DMS153 (cell line): ENCODE results near the gene PSME3.

Experiments used
- DNase-seq: peaks from one replicate; lab custom pipeline; 2025; lab: John Stamatoyannopoulos, UW

The PSME3 gene

DNA sequence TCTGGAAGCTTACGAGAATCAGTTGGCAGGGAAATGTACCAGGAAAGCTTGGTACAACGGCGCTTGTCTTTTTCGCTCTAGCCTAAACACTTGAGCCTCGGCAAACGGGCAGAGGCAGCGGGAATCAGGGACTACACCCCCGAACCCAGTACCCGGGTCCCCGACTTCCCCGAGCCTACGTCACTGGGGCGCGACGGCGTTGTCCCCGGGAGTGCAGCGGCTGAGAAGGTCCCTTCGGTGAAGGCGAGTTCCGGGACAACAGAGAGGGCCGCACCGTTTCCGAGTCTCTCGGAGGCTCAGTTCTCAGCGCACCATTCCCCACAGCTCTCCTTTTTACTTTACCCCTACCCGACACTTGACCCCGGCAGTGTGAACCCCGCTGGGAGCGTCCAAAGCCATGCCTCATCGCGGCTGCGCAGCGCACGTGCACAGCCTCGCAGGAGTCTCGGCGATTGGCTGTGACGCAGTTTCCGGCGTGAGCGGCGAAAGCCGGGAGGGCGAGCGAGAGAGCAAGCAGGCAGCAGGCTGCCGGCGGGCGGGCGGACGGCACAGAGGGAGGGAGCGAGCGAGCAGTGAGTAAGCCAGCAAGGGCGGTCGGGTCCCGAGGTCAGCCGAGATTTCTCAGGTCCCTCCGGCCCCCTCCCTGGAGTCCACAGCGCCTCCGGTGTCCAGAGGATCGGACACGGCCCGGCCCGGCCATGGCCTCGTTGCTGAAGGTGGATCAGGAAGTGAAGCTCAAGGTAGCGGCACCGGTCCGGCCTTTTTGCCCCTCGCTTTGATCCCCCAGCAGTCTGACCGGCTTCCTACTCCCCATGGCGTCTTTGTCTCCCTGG is at the start of gene PSME3:
TSS of gene PSME3 (plus strand) at position 464 of the 833 bp plus-strand sequence. CDS start at position 699, 235 bp downstream.
- peak; percentile 71 for DNase-seq

DNA sequence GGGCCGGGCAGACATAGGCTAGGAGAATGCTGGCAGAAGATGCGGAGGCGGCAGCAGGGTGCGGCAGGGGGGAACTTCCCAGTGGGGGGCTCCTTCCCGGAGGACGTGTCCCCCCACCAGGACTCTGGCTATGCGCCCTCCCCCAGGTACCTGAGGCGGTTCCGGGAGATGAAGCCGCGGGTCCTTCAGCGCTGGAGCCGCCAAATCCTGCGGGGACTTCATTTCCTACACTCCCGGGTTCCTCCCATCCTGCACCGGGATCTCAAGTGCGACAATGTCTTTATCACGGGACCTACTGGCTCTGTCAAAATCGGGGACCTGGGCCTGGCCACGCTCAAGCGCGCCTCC is 49.4 kb upstream of the PSME3 start:
- no peak for DNase-seq

DNA sequence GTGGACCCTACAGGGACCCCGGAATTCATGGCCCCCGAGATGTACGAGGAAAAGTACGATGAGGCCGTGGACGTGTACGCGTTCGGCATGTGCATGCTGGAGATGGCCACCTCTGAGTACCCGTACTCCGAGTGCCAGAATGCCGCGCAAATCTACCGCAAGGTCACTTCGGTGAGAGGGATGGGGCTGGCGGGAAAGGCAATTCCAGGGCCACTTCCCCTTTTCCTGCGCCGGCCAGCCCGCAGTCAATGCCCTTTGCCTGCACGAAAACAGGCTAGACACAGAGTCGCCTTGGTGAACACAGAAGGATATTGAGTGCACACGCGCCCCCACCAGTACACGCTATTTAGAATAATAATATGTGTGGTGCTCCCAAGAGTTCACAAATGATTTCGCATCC is 48.8 kb upstream of the PSME3 start:
- no peak for DNase-seq

- DNase-seq: no peak
These were observed 48.2 kb upstream of the PSME3 start for GRCh38 chr17:42784811-42785592.

GRCh38 chr17:42787266-42787665 is 45.9 kb upstream of the PSME3 start:
- DNase-seq: no peak

GRCh38 chr17:42791948-42792347 is 41.2 kb upstream of the PSME3 start:
- DNase-seq: no peak

GRCh38 chr17:42792545-42792944 is 40.7 kb upstream of the PSME3 start:
- no peak for DNase-seq

GRCh38 chr17:42795061-42795460 is 38.1 kb upstream of the PSME3 start:
- no peak for DNase-seq

- DNase-seq: no peak
These were observed 37.7 kb upstream of the PSME3 start for GRCh38 chr17:42795465-42795864.

DNA sequence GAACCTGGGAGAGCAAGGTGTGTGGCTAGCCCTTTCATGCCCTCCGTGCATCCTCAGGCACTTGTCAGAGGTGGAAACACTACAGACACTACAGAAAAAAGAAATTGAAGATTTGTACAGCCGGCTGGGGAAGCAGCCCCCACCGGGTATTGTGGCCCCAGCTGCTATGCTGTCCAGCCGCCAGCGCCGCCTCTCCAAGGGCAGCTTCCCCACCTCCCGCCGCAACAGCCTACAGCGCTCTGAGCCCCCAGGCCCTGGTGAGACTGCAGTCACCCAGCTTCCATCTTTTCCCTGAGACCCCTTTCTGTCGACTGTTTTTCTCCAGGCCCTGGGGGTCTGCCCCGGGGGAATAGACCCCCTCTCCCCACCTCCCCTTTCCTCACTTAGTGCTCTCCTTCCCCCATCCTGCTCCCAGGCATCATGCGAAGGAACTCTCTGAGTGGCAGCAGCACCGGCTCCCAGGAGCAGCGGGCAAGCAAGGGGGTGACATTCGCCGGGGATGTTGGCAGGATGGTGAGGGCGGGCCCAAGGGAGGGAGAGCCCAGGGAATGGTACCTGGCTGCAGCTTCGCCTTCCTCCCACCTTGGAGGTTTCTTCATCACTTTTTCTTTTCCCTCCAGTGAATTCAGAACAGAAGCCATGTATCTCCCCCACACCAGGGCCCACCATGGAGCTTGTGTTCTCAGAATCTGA is 37.0 kb upstream of the PSME3 start:
- no peak for DNase-seq

GRCh38 chr17:42797067-42798007 is 35.9 kb upstream of the PSME3 start:
- no peak for DNase-seq

GRCh38 chr17:42798011-42798382 is 35.2 kb upstream of the PSME3 start:
- no peak for DNase-seq

DNA sequence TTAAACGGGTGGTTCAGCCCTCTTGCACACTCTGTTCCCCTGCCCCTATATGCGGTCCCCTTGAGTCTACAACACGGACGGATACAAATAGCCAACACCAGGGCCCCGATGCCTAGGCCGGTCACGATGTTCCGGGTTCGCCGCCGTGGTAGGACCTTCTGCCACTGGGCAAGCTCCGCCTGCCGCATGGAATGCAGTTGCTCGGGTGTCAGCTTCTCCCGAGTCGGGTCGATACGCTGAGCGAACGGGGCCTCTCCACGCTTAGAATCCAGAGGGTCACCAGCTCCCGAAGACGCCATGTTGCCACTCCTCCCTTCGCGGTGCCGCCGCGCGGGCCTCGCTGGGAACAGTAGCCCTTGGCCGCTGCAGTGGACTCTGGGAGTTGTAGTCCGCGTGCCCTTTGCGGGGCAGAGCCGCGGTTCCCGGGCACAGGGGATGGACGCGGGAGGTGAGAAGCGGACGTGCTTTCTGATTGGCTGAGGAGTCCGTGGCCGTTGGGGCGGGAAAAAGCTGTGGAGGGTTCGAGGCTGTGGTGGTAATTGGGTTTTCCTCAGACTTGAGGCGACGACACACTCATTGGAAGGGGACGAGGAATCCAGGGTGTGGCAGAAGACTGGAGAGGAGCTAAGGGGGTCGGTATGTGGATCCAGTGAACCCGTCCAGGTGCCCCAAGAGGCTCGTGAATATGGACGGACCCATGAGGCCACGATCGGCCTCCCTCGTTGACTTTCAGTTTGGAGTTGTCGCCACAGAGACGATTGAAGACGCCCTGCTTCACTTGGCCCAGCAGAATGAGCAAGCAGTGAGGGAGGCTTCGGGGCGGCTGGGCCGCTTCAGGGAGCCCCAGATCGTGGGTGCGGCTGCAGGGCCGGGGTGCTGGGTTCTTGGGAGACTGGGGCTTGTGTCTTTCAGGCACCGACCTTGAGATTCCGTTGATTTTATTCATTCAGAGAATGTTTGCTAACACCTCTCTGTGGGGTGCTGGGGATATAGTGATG is 34.5 kb upstream of the PSME3 start, which contains the start of the genes CNTD1 and COA3:
TSS of gene CNTD1 (plus strand) at position 479 of the 998 bp plus-strand sequence. CDS start at position 686, 207 bp downstream.
TSS of gene COA3 (minus strand) at position 322 of the 998 bp plus-strand sequence. CDS start at position 299, 23 bp downstream.
- peak; percentile 91 for DNase-seq

DNA sequence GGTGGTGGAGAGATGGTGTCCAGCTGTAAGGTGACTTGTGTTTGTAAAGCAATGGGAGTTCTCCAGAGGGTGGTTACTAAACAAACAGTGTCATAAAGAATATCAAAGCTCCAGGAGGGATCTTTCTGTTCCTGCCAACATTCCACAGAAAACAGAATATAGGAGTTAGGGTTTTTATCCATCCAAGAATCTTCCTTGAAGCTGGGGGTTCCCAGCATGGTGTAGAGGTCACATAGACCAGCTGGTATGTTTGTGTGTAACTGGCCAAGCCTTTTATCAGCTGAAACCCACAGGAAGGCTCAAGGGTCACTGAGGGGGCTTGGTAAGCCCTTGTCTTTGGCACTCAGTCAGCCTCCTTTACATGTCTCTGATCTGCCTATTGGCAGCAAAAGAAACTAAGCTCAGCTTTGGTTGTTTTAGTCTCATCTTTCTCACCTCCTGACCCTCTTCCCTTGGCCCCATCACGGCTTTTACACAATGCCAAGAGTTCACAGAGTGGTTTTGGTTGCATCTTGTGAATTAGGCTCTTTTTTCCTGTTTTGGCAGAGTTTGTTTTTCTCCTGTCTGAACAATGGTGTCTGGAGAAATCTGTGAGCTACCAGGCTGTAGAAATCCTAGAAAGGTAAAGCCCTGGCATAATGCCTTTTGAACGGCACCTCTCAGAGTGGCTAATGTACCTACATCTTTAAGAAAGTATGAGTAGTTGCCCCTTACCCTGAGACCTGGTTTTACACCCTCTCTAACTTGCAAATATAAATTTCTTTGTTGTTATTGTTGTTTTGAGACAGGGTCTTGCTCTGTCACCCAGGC is 29.9 kb upstream of the PSME3 start:
- DNase-seq: no peak

DNA sequence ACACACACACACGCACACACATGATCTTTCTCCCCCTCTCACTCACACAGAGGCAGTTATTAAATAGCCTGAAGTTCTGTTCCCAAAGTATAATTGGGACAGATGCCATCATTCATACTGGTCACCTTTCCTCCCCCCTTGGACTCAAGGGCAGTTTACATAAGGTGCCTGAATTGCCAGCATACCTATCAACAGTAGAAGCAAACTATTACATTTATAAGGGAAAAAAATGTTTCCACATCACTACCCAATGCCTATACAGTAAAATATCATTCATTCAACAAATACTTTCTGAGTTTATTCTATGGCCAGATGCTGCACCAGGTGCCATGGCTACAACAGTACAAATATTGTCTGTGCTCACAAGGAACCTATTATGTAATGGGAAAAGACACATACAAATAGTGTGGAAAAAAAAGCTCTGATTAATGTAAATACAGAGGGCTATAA is 28.3 kb upstream of the PSME3 start:
- DNase-seq: peak; percentile 62

- no peak for DNase-seq
These were observed 26.9 kb upstream of the PSME3 start for GRCh38 chr17:42806249-42806648.

GRCh38 chr17:42809250-42809649 is 23.9 kb upstream of the PSME3 start:
- no peak for DNase-seq

DNA sequence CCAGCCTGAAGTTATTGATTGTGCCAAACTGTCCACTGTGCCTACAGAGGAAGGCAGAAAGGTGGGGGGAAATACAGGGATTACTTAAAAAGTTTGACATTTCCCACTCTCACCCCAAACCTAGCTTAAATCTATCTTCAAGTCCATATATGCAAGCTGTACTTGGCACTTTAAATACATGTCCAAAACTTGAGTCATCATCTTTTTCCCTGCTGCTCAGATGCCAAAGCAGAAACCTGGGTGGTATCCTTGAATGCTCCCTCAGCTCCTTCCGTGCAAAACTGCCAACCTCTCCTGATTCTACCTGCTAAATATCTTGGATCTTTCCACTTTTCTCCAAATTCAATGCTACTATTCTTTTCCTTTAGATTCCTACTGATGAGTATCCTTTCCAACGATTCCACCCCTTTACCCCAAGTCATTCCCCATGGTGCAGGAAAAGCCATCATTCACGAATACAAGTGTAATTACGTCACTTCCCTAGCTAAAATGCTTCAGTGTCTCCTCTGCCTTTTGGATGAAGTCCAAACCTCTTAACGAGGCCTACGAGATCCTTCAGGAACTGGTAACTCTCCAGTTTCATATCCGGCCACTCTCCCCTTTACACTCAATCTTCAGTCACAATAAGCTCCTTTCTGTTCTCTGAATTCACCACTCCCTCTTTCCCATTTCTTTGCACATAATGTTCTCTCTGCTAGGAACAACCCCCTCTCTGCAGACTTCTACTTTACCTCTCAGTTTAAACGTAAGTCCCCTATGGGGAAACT is 18.4 kb upstream of the PSME3 start:
- DNase-seq: peak; percentile 6
